ENCODE data around the gene ING5. TPM values are rescaled to one million over a fixed set of nuclear protein-coding genes. Genes with fewer than 3 reads are reported as not detected.

The ING5 gene
- total RNA-seq, 2 experiments from 2014 or later, result 65.4 to 90.9 TPM

DNA sequence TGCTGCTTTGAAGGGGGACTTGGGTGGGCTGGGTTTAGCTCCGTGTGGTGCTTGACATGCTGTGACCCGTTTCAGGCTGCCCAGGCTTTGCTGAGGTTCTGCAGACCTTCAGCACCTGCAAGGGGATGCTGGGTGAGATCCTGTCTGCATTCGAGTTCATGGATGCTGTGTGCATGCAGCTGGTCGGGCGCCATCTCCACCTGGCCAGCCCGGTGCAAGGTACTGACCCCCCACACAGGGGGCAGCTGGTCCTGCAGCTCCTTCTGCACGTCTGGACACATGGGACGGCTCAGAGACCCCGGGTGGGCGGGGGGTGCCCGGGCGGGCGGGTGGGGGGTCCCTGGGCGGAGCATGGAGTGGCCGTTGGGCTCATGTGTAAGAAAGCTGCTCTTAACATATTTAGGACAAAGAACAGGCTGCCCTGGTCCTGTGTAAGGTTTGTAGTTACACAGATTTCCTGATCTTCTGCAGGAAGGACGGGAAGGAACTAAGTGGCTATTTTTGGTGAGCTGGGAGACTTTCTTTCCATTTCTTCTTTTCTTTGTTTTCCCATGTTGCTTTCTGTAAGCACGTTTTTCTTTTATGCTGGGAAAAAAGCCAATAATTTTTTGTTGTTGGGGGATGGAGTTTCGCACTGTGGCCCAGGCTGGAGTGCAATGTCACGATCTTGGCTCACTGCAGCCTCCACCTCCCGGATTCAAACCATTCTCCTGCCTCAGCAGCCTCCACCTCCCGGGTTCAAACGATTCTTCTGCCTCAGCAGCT, 48.4 kb downstream of the ING5 start:
- H3K9me2 ChIP-seq (ENCODE audit: insufficient read depth, low read length), result no peaks in the 10 kb centered on the region
- TF ChIP-seq EZH2phosphoT487 (IDR thresholded peaks at IDR 0.05; ENCODE audit: borderline replicate concordance, low read depth, low read length), result no peak
- TF ChIP-seq, protein P1, sequence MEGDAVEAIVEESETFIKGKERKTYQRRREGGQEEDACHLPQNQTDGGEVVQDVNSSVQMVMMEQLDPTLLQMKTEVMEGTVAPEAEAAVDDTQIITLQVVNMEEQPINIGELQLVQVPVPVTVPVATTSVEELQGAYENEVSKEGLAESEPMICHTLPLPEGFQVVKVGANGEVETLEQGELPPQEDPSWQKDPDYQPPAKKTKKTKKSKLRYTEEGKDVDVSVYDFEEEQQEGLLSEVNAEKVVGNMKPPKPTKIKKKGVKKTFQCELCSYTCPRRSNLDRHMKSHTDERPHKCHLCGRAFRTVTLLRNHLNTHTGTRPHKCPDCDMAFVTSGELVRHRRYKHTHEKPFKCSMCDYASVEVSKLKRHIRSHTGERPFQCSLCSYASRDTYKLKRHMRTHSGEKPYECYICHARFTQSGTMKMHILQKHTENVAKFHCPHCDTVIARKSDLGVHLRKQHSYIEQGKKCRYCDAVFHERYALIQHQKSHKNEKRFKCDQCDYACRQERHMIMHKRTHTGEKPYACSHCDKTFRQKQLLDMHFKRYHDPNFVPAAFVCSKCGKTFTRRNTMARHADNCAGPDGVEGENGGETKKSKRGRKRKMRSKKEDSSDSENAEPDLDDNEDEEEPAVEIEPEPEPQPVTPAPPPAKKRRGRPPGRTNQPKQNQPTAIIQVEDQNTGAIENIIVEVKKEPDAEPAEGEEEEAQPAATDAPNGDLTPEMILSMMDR (conservative IDR thresholded peaks at IDR 0.05; ENCODE audit: low read length), result no peak
- no peak for DNase-seq (ENCODE audit: low spot score)
- no peak overlapping the region for H3K4me3 ChIP-seq (ENCODE audit: low read depth, low read length, poor library complexity, severe bottlenecking)
- CTCF ChIA-PET (ENCODE audit: unreplicated experiment), result no interaction called here
- peaks cover 27% of the 10 kb centered on the region for H3K36me3 ChIP-seq (ENCODE audit: insufficient read depth, low read length)
- POLR2A ChIA-PET, result no interaction called here
- H3K27ac ChIP-seq (ENCODE audit: low read depth, low read length, poor library complexity, severe bottlenecking), result no peak overlapping the region
- no peaks in the 10 kb centered on the region for H3K4me1 ChIP-seq (ENCODE audit: insufficient read depth, low read length, poor library complexity, severe bottlenecking)
- no peak overlapping the region for H3K4me2 ChIP-seq (ENCODE audit: low read length)
- no TSS peak for BruUV-seq (replicated peaks)
- H3K9me3 ChIP-seq (ENCODE audit: low read length), result no peaks in the 10 kb centered on the region
- H2AFZ ChIP-seq (ENCODE audit: low read length), result no peak overlapping the region
- intact Hi-C loops (cut with micrococcal nuclease; ENCODE audit: unreplicated experiment), result no loop called here
- H3K79me2 ChIP-seq (ENCODE audit: insufficient read depth, low read depth, low read length), result no peaks in the 10 kb centered on the region
- H4K20me1 ChIP-seq (ENCODE audit: insufficient read depth, low read length), result no peaks in the 10 kb centered on the region

GRCh38 chr2:241751152-241751551, 49.3 kb downstream of the ING5 start:
- Histone ChIP-seq H3K4me1 (ENCODE audit: insufficient read depth, low read length, poor library complexity, severe bottlenecking) (no peaks in the 10 kb centered on the region), H3K4me3 (ENCODE audit: low read depth, low read length, poor library complexity, severe bottlenecking) (no peak overlapping the region), H3K36me3 (ENCODE audit: insufficient read depth, low read length) (peaks cover 24% of the 10 kb centered on the region), H3K9me2 (ENCODE audit: insufficient read depth, low read length) (no peaks in the 10 kb centered on the region), H3K79me2 (ENCODE audit: insufficient read depth, low read depth, low read length) (no peaks in the 10 kb centered on the region), H4K20me1 (ENCODE audit: insufficient read depth, low read length) (no peaks in the 10 kb centered on the region), H3K9me3 (ENCODE audit: low read length) (no peaks in the 10 kb centered on the region), H3K4me2 (ENCODE audit: low read length) (no peak overlapping the region), H2AFZ (ENCODE audit: low read length) (no peak overlapping the region), H3K27ac (ENCODE audit: low read depth, low read length, poor library complexity, severe bottlenecking) (no peak overlapping the region)
- no peak for TF ChIP-seq EZH2phosphoT487 (IDR thresholded peaks at IDR 0.05; ENCODE audit: borderline replicate concordance, low read depth, low read length)
- TF ChIP-seq, protein P1 (conservative IDR thresholded peaks at IDR 0.05; ENCODE audit: low read length), result no peak
- intact Hi-C loops (cut with micrococcal nuclease; ENCODE audit: unreplicated experiment), result no loop called here
- ChIA-PET POLR2A (no interaction called here), CTCF (ENCODE audit: unreplicated experiment) (no interaction called here)
- DNase-seq (ENCODE audit: low spot score), result no peak
- BruUV-seq (replicated peaks), result no TSS peak

- ChIA-PET POLR2A (no interaction called here), CTCF (ENCODE audit: unreplicated experiment) (no interaction called here)
- intact Hi-C loops (cut with micrococcal nuclease; ENCODE audit: unreplicated experiment), result no loop called here
- DNase-seq (ENCODE audit: low spot score), result no peak
- Histone ChIP-seq H3K4me1 (ENCODE audit: insufficient read depth, low read length, poor library complexity, severe bottlenecking) (no peaks in the 10 kb centered on the region), H3K27ac (ENCODE audit: low read depth, low read length, poor library complexity, severe bottlenecking) (no peak overlapping the region), H3K9me3 (ENCODE audit: low read length) (no peaks in the 10 kb centered on the region), H3K79me2 (ENCODE audit: insufficient read depth, low read depth, low read length) (no peaks in the 10 kb centered on the region), H3K4me3 (ENCODE audit: low read depth, low read length, poor library complexity, severe bottlenecking) (no peak overlapping the region), H3K4me2 (ENCODE audit: low read length) (no peak overlapping the region), H3K9me2 (ENCODE audit: insufficient read depth, low read length) (no peaks in the 10 kb centered on the region), H4K20me1 (ENCODE audit: insufficient read depth, low read length) (no peaks in the 10 kb centered on the region), H3K36me3 (ENCODE audit: insufficient read depth, low read length) (peaks cover 24% of the 10 kb centered on the region), H2AFZ (ENCODE audit: low read length) (no peak overlapping the region)
- no TSS peak for BruUV-seq (replicated peaks)
- TF ChIP-seq EZH2phosphoT487 (IDR thresholded peaks at IDR 0.05; ENCODE audit: borderline replicate concordance, low read depth, low read length), result no peak
- TF ChIP-seq, protein P1 (conservative IDR thresholded peaks at IDR 0.05; ENCODE audit: low read length), result no peak
Observed at GRCh38 chr2:241751776-241752175, 49.9 kb downstream of the ING5 start.

Data from OCI-LY7 (cell line).